Mammary epithelial cell (primary cell): Measurements from ENCODE around the gene AKR1C4.

Experiments used
- EZH2 ChIP-seq: IDR thresholded peaks from 2 replicates; pipeline ENCODE4 v1.6.1; 2012; ENCODE audit warnings: low read length, inconsistent platforms, borderline replicate concordance
- TF ChIP-seq, protein P1 (sequence below), 2 donors: IDR thresholded peaks in 1 of 2; conservative IDR thresholded peaks in 1 of 2; 2 replicates each; pipeline ENCODE4 v1.5.1; 2011 to 2012; ENCODE audit warnings: inconsistent platforms in 2 of 2, low read length in 2 of 2, mild to moderate bottlenecking in 2 of 2, control low read depth in 1 of 2, low read depth in 1 of 2; ENCODE audit not compliant: insufficient read depth in 1 of 2; ENCODE audit errors: extremely low read depth in 1 of 2

DNA sequence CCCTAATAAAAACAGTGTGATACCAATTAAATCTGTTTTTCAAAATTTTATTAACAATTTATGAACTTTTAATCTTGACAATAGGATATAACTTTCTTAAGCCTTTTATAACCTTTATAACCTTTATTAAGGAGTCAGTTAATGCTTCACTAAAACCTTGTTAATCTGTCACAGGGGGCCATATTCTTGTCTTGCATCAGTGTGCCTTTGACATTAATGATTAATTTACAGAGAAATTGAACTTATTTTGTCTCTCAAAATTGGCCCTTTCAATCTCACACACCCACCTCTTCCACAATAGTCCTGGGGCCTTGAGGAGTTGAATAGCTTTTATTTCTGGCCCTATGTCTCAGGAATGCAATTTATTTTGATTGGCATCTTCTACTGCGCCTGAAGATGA lies 68.5 kb downstream of the AKR1C4 start:
- no peak for TF ChIP-seq EZH2
- TF ChIP-seq, protein P1, sequence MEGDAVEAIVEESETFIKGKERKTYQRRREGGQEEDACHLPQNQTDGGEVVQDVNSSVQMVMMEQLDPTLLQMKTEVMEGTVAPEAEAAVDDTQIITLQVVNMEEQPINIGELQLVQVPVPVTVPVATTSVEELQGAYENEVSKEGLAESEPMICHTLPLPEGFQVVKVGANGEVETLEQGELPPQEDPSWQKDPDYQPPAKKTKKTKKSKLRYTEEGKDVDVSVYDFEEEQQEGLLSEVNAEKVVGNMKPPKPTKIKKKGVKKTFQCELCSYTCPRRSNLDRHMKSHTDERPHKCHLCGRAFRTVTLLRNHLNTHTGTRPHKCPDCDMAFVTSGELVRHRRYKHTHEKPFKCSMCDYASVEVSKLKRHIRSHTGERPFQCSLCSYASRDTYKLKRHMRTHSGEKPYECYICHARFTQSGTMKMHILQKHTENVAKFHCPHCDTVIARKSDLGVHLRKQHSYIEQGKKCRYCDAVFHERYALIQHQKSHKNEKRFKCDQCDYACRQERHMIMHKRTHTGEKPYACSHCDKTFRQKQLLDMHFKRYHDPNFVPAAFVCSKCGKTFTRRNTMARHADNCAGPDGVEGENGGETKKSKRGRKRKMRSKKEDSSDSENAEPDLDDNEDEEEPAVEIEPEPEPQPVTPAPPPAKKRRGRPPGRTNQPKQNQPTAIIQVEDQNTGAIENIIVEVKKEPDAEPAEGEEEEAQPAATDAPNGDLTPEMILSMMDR (conservative IDR thresholded peaks at IDR 0.05 in 1 of 2, IDR thresholded peaks at IDR 0.05 in 1 of 2; ENCODE audit: extremely low read depth in 1 of 2, insufficient read depth in 1 of 2, low read depth in 1 of 2, low read length in 2 of 2) = no peak
